Kidney tubule cell (primary cell): ENCODE data around the gene TMEM186.
"Not testable (repeated sequence)": the region's sequence is repeated elsewhere in the genome, so short reads cannot be mapped to it uniquely, and the experiment has no call there.

Experiments used
- DNase-seq: peaks from one replicate; pipeline ENCODE4 v3.0.0-alpha.2; 2018; ENCODE audit warnings: low spot score

Gene TMEM186

GRCh38 chr16:8774208-8774607, 23.2 kb downstream of the TMEM186 start:
- DNase-seq: no peak

GRCh38 chr16:8773537-8773936, 23.9 kb downstream of the TMEM186 start:
- DNase-seq: no peak

- DNase-seq: no peak
Measured at GRCh38 chr16:8768692-8769091, 28.7 kb downstream of the TMEM186 start.

- no peak for DNase-seq
Measured at GRCh38 chr16:8768283-8768682, 29.2 kb downstream of the TMEM186 start.

GRCh38 chr16:8767176-8767575, 30.3 kb downstream of the TMEM186 start:
- DNase-seq: no peak

GRCh38 chr16:8764525-8765250, 32.8 kb downstream of the TMEM186 start:
- DNase-seq: no peak

- no peak for DNase-seq
Measured at GRCh38 chr16:8763899-8764298, 33.5 kb downstream of the TMEM186 start.

GRCh38 chr16:8763083-8763482, 34.4 kb downstream of the TMEM186 start:
- no peak for DNase-seq

GRCh38 chr16:8762254-8762653, 35.2 kb downstream of the TMEM186 start:
- DNase-seq: no peak

GRCh38 chr16:8761078-8761477, 36.4 kb downstream of the TMEM186 start:
- DNase-seq: no peak

- no peak for DNase-seq
Measured at GRCh38 chr16:8760021-8760420, 37.4 kb downstream of the TMEM186 start.

GRCh38 chr16:8758022-8758421, 39.4 kb downstream of the TMEM186 start:
- no peak for DNase-seq

- DNase-seq: no peak
Measured at GRCh38 chr16:8756755-8757154, 40.7 kb downstream of the TMEM186 start.

GRCh38 chr16:8753416-8754054, 43.9 kb downstream of the TMEM186 start:
- no peak for DNase-seq

- no peak for DNase-seq
Measured at GRCh38 chr16:8752706-8753105, 44.7 kb downstream of the TMEM186 start.

- peak; percentile 87 for DNase-seq
Measured at GRCh38 chr16:8751481-8752311, 45.7 kb downstream of the TMEM186 start.

- DNase-seq: not testable (repeated sequence)
Measured at GRCh38 chr16:8748944-8749343, 48.5 kb downstream of the TMEM186 start.
